OCI-M2 (cell line): Measurements from ENCODE around the gene TFPI.

Source experiments
- DNase-seq: peaks from one replicate; lab custom pipeline; 2025; ENCODE audit not compliant: unreplicated experiment; lab: John Stamatoyannopoulos, UW

The TFPI gene

DNA sequence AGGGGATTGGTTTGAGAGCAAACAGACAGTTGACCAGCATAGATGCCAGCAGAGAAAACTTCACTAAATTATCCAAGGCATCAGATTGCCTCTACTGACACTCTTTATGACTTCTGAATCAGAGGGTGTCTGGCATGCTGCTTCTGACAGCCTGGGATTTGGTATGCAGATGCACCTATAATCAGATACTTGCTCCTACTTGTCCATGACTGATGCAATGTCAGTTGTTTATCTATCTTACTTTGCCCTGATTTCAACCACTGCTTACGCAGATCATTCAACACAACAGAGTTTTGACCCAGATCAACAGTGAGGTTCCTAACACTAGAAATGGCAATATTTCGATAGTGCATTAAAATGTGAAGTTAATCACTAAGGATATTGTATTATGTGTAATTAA lies 83.5 kb downstream of the TFPI start:
- no peak for DNase-seq

DNA sequence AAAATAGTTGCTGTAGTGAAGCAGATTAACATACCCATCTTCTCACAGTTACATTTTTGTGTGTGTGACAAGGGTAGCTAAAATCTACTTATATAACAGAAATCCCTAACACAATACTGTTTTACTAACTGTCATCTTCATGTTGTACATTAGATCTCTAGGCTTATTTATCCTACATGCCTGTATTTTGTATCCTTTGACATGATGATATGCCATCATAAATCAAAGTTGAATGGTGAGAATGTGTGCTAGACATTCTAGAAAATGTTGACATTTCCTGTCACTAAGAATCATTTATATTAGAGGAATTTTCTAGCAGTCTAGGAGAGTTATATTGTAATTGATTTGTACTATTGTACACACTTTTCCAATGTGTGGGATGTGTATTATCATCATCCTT lies 84.7 kb downstream of the TFPI start:
- DNase-seq, result no peak

DNA sequence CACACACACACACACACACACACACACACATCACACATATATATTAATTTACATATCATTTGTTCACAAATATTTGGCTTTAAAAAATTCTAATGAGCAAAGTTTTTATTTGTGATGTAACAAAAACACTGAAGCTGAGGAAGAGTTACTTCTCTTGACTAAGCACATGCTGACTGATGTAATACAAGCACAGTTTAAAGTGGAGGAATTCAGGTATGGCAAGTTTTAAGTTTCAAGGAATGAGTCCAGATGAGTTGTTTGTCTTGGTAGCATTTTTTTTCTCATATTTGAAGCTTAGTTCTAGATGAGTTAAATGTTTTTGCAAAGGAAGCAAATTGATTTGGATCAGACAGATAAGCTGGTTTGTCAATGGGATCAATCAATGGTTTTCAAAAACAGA lies 86.0 kb downstream of the TFPI start:
- no peak for DNase-seq

DNA sequence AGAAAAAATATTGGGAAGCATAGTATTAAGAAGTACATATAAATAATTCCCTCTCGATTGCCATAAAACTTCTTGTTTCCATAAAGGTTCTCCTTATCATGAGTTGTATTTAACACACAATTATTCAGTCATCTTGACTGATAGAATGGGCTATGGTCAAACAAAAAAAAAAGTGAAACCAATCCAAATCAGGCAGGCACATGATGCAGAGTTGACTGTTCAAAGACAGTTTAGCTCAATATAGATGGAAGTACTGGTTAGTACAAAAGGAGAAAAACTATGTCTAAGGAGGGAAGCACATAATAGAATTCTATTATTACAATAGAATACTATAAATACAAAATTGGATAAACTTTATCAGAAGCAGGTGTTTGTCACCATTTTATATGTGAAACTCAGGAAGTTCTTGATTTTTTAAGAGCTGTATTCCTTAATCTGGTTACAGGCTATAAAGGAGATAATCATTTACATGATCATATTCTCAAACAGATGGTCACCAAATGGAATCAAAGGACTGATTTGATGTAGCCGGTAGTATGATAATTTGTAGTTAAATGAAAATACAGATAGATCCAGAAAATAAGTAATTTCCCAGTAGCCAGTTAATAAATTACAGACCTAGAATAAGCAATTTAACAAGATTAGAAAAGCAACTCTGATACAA lies 88.0 kb downstream of the TFPI start:
- no peak for DNase-seq

DNA sequence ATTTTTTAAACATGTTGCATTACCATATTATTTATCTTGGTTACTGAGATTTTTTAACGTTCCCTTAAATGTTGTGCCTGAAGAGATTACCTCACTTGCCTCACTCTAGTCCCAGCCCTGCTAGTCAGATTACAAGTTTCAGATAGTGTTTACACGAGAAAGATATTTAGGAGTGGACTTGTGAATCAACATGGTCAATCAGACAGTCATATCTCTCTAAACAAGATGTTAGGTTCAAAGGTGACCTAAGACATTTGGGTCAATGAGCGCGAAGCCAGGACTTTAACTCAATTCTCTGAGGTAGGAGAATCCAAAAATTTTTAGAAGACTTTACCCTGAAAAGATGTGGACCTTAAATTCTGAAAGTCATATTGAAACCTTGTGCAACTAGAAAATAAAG lies 91.4 kb downstream of the TFPI start:
- DNase-seq, result no peak

DNA sequence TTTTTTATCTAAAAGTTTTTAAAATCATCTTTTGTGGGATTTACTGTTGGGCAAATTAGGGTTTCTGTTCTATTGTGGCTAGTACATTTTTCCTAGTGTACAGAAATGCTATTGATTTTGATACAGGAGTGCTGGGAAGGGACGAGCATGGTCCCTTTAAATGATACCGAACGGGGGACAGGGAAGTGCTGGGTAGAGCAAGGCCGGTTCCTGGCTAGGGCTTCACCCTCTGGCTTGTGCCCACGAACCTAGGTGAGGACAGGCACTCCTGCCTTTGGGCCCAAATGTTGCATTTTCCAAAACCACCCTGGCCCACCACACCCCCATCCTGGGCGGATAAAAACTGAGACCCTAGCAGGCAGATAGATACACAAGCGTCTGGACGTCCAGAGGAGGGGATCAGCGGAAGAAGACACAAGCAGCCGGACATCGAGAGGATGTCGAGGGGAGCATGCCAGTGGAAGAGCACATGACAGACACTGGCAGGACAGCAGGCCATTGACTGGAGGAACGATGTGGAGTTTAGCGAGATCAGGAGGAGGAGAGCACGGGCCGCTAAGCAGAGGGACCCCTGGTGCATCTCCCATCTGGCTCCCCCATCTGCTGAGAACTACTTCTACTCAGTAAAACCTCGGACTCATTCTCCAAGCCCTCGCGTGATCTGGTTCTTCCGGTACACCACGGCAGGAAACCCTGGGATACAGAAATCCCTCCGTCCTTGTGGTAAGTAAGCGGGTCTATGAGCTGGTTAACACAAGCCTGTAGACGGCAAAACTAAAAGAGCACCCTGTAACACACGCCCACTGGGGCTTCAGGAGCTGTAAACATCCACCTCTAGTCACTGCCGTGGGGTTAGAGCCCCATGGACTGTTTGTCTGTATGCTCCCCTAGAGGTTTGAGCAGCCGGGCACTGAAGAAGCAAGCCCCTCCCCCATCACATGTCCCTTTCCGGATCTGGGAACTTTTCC lies 92.7 kb downstream of the TFPI start:
- no peak for DNase-seq

DNA sequence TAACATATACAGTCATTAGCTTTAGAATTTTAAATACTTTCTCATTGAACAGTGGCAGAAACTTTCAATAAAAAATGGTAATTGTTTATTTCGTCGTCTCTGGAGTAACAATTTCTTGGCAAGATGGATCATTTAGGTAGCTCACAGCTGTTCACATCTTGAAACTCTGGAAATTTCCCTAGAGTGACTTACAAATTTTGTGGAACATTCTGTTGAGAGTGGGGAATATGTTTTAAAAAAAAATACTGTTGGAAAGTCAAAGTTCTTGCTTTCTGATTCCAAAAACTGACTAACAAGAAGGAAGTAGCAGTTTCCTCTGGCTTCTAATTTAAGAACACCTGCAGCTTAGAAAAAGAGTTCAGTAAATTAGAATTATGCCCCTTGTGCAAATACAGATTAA lies 95.0 kb downstream of the TFPI start:
- DNase-seq, result no peak

DNA sequence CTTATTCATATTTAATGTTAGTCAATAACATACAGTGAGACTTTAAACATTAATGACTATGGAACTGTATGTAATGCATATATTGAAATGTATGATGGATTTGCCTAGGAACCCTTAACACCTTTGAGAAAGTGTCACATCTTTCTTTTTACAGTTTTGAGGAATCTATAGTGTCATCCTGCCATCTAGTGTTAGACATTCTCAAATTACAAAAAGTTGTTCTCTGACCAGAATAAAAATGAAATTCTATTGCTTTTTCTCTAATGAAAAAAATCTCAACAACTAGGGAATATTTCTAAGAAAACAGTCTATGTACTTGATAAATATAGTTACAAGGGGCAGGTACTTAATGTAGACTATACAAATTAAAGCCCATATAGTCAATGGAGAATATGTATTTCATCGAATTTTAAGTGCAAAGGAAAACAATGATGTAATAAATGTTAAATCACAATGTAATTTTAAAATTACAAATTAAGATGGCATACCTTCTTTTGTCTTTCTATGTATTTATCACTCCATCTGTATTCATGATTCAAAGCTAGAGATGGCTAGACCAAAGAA lies 101.1 kb downstream of the TFPI start:
- DNase-seq, result no peak

DNA sequence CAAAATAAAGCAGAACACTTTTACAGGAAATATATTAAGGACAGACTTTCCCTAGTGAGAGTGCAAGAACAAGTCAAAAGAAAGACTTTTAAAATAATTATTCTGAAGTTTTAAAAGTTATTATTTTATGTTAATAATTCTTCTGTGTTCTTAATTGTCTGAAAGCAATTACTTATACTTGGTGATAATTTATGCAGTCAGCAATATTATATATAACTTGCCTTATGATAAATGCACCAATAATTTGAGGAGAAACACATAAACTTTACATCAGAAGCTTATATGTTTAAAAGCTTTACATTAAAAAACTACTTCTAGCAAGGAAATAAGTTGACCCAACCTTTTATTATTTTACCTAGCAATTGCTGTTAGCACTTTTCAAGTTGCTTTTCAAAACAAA lies 102.7 kb downstream of the TFPI start:
- no peak for DNase-seq

DNA sequence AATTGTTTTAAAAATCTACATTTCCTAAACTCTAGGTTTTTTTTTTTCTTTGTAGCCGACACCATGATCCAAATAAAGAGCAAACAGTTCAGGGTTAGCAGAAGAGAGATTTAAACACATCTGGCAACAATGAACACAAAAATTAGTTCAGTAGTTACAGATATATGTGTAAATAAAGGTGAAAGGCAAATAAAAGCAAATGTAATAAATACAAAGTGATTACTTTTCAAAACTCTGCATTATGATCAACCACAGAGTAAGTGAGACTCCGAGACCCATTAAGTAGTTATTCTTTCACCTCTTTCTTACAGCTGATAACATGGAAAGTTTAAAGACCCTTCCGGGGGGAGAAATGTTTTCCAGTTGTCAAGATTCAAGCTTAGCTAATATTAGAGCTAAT lies 106.9 kb downstream of the TFPI start:
- no peak for DNase-seq

DNA sequence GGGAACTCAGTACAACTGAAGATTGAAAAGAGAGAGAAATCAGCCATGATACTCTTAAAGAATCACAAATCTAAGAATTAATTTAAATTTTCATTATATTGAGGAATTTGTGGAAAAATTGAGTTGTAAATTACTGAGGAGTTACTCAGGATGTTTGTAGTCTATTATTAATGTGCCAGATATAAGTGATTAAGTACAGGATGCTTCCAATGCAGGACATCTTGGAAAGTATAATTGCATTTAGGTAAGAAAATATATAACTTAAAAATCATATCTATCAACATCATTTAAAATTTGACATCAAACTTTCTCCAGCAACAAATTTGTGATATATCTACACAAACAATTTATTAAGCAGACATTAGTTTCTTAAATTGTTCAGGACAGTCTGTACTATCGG lies 107.5 kb downstream of the TFPI start:
- DNase-seq, result no peak

DNA sequence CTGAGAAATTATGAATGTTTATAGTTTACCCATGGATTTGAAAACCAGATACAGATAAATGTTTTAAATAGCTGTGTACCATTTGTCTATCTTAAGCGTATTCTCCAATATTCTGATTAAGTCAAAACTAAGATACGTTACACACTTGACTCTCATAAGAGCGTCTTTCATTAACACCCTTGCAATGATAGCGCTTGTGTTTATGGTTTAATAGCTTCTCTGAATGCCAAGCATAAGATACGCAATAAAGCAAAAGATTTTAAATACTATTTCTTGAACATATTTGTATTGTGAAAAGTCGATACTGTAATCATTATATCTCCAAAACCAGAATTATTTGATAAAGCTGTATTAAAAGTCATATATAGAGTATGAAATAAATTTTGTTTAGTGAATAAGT lies 109.2 kb downstream of the TFPI start:
- DNase-seq, result no peak

DNA sequence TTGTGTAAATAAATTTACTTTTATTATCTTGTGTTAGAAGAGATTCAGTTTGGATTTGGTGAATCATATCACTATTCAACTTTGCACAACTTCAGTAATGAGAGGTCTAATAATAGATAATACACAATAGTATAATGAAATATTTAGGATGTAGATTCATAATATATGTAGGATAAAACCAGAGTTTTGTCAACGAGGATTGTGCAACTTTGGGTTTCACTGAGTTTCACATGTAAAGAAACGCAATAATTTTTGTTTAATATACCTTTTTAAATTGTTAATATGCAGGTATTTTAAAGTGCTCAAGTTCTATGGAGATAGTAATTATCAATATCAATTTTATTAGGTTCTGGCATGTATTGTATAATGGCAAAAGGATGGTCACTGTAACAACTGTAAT lies 111.5 kb downstream of the TFPI start:
- DNase-seq, result no peak

DNA sequence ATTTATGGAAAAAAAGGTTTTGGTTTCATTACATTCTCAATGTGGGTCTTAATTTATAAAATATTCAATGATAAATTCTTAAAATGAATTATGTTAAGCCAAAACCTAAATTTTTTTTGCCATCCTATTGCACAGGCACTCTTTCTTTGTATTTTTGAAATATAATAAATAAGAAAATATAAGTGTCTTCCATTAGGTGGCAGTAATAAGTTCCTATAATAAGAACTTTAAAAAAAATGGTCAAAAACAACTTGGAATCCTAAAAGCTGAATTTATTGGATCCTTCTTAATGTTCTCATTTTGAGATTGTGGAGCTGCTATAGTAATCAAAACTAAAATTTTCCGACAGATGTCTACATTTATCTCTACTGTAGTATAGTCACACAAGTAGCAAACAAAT lies 111.9 kb downstream of the TFPI start:
- DNase-seq, result no peak

DNA sequence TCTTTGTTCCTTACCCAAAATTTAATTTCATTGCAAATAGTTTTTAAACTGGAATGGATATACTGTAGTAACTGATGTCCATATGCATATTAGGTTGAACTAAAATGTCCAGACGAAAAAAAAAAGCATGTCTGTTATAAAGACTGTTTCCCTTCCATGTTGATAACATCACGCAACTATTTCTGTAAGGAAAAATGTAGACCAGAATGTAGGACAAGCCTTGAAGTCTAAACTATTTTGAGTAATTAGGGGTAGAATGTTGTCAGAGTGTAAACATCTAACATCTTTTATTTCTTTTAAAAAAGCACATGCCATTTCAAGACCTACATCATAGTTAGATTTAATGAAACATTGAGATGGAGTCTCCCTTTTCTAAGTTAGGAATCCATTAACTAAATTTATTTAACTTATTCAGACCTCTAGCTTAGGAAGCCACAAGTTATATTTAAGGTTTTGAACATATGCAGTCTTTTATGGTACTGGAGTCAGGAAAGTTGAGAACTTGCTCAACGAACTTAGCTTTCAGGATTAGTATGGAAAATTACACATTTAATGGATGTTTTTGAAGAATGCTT lies 114.0 kb downstream of the TFPI start:
- DNase-seq, result no peak

DNA sequence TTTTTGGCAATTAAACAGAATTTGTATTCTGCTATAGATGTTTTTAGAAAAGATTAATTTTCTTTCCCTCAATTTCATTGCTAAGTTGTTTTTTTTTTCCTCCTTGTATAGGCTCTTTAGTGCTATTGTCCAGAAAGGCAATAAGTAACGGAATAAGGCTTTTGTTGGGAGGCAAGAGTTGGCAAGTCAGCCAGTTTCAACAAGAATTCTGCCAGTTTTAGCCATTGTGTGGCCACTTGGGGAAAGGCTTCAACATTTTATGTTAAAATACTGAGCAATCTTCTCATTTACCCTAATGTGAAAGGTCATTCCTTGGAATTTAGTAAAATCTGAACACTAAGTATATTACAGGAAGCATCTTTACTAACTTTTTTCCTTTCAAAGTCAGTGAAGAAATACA lies 115.8 kb downstream of the TFPI start:
- DNase-seq, result no peak

DNA sequence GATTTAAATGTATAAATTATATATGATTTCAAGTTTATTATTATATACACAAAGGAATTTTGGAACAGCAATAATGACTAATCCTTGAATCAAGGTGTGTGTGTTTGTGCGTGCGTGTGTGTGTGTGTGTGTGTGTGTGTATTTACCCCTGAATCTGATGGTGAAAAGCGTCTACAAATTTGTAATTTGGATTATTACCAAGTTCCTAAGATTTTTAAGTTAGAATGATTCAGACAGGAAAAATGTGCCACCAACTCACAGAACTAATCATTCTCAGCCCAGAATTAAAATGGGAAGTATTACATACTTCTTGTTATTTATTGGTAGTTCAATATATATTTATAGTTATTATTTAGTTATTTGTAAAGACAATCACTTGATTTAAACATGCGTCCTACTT lies 118.5 kb downstream of the TFPI start:
- DNase-seq, result no peak

DNA sequence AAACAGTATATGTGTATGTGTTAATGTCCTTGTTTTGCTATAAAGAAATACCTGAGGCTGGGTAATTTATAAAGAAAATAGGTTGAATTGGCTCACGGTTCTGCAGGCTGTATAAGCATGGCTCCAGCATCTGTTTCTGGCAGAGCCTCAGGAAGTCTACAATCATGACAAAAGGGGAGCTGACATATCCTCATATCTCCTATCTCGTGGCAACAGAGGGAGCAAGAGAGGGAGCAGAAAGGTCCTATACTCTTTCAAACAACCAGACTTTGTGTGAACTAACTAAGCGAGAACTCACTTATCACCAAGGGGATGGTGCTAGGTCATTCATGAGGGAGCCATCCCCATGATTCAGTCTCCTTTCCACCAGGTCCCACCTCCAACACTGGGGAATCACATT lies 119.2 kb downstream of the TFPI start:
- no peak for DNase-seq

DNA sequence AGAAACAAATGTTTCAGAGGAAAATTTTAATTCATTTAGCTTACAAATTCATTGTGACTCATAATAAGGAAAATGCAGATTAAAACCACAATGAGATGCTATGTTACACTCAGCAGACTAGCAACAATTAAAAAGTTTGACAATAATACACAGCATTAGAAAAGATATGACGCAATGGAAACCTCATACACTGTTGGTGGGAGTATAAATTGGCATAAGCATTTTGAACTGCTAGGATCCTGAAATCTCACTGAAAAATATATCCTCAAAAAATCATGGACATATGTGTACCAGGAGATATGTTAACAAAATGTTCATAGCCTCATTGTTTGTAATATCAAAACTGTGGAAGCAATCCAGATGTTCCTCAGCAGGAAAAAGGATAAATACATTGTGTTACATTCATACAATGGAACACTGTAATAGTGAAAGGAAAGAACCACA lies 119.9 kb downstream of the TFPI start:
- no peak for DNase-seq

DNA sequence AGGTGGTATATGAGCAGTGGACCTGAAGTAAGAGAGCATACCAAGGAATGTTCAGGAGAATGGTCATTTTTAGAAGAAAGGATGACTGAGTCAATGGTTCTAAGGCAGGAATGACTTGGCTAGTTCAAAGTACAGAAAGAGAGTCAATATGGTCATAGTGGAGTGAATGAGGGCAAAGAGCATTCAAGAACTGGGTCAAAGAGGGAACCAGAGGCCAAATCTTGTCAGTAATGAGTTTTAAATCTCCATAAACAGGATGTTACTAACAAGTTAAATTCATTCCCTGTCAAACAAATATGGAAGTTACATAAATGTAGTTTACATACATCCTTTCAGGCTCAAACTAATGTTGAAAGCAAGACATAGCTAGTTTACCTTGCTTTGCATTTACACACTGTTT lies 122.3 kb downstream of the TFPI start:
- no peak for DNase-seq

DNA sequence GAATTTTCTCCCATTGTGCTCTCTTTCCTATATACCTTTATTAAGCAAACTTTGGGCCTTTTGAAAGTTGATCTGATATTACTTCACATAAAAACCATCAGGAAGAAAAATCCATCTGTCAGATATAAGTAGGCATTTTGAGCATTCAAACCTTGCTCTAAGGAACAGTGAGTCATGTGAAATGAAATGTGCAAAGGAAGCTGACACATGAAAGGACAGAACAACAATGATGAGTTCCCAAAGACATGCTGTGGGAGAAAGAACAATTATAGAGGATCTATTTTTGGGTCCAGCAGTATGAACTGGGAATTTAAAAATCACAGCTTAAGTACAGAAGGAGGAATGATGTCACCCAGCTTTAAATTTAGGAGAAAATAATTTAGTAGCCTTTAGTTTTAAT lies 124.2 kb downstream of the TFPI start:
- no peak for DNase-seq

DNA sequence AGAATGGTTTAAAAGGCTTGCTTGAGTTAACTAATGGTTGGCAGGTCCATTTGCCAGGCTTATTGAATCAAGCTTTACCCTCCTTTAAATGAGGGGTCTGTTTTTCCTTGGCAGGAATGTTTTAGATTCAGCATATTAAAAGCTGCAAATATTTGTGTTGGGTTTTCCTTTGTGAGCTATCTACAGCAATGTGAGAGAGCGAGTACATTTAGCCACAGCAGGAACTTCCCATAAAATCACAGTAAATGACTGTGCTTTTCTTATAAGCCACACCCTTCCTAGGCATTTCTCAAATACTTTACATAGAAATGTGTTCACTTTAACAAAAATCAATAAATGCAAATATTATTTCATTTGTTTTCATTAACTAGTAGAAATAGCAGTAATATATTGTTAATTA lies 130.1 kb downstream of the TFPI start:
- no peak for DNase-seq
